Keratinocyte (primary cell): Measurements from ENCODE around the gene GPR153. TPM values are rescaled to one million over a fixed set of nuclear protein-coding genes. Genes with fewer than 3 reads are reported as not detected.

ENCODE experiments used
- DNase-seq: peaks from one replicate; pipeline ENCODE4 v3.0.0-alpha.2; 2011; ENCODE audit warnings: low read depth, missing footprints, low spot score
- FAIRE-seq: peaks from 2 replicates; lab custom pipeline; 2011; peaks lifted over from hg19 to GRCh38; lab: Jason Lieb, UNC
- H2AFZ ChIP-seq: 2 replicates; pipeline ENCODE4 v1.6.0; 2012; ENCODE audit warnings: low read length, control low read depth, inconsistent platforms; ENCODE audit not compliant: control insufficient read depth
- H3K27ac ChIP-seq: 2 replicates; pipeline ENCODE4 v1.5.1; 2011; ENCODE audit warnings: low read length; ENCODE audit not compliant: control insufficient read depth, insufficient read depth
- H3K27me3 ChIP-seq: 3 replicates; pipeline ENCODE4 v1.6.0; 2011; ENCODE audit warnings: low read length; ENCODE audit not compliant: control insufficient read depth, insufficient read depth; ENCODE audit errors: extremely low read depth
- H3K36me3 ChIP-seq, 2 experiments: 2 replicates in 1 of 2; 3 replicates in 1 of 2; pipeline ENCODE4 v1.5.1; 2011; ENCODE audit warnings: low read length in 2 of 2, mild to moderate bottlenecking in 1 of 2; ENCODE audit not compliant: control insufficient read depth in 2 of 2, insufficient read depth in 2 of 2; ENCODE audit errors: extremely low read depth in 1 of 2
- H3K4me1 ChIP-seq: 3 replicates; pipeline ENCODE4 v1.5.1; 2011; ENCODE audit warnings: low read length; ENCODE audit not compliant: control insufficient read depth, insufficient read depth; ENCODE audit errors: extremely low read depth
- H3K4me2 ChIP-seq: 3 replicates; pipeline ENCODE4 v1.6.0; 2011; ENCODE audit warnings: low read depth, low read length; ENCODE audit not compliant: control insufficient read depth, insufficient read depth; ENCODE audit errors: extremely low read depth
- H3K4me3 ChIP-seq, 3 experiments: fragments of 200-600 bp in 1 of 3; sonication (generic) in 1 of 3; 2 replicates in 2 of 3; 3 replicates in 1 of 3; pipeline ENCODE4 v1.5.1; 2011 to 2016; ENCODE audit warnings: low read length in 3 of 3, mild to moderate bottlenecking in 3 of 3, control low read depth in 2 of 3, inconsistent platforms in 1 of 3, low read depth in 1 of 3, mixed read lengths in 1 of 3, mixed run types in 1 of 3, moderate library complexity in 1 of 3; ENCODE audit not compliant: control insufficient read depth in 2 of 3, insufficient read depth in 2 of 3; ENCODE audit errors: extremely low read depth in 1 of 3
- H3K79me2 ChIP-seq: 2 replicates; pipeline ENCODE4 v1.6.0; 2012; ENCODE audit warnings: low read length; ENCODE audit not compliant: control insufficient read depth, insufficient read depth
- H3K9ac ChIP-seq: 3 replicates; pipeline ENCODE4 v1.6.0; 2011; ENCODE audit warnings: low read length; ENCODE audit not compliant: control insufficient read depth, insufficient read depth; ENCODE audit errors: extremely low read depth
- H3K9me1 ChIP-seq: 3 replicates; pipeline ENCODE4 v1.6.0; 2011; ENCODE audit warnings: low read length; ENCODE audit not compliant: control insufficient read depth, insufficient read depth; ENCODE audit errors: extremely low read depth
- H3K9me3 ChIP-seq: 2 replicates; pipeline ENCODE4 v1.5.1; 2012; ENCODE audit warnings: low read depth, low read length; ENCODE audit not compliant: control insufficient read depth
- H4K20me1 ChIP-seq: 3 replicates; pipeline ENCODE4 v1.6.0; 2011; ENCODE audit warnings: low read length; ENCODE audit not compliant: control insufficient read depth, insufficient read depth; ENCODE audit errors: extremely low read depth
- CTCF ChIP-seq, 3 experiments: IDR thresholded peaks in 1 of 3; conservative IDR thresholded peaks in 1 of 3; optimal IDR thresholded peaks in 1 of 3; 2 replicates in 2 of 3; 3 replicates in 1 of 3; pipeline versions ENCODE3 to v1.5.1; 2011; ENCODE audit warnings: low read length in 3 of 3, mild to moderate bottlenecking in 3 of 3, moderate library complexity in 2 of 3, control low read depth in 1 of 3, inconsistent platforms in 1 of 3; ENCODE audit not compliant: insufficient read depth in 2 of 3; ENCODE audit errors: extremely low read depth in 1 of 3
- EZH2 ChIP-seq: IDR thresholded peaks from one replicate; pipeline ENCODE4 v1.6.1; 2012; ENCODE audit warnings: inconsistent platforms, mild to moderate bottlenecking, low read length, moderate library complexity
- dilution Hi-C: fragments of 300-500 bp; cut with MboI; formaldehyde crosslinking; loops from one replicate; pipeline ENCODE4 v1.7.0; 2020; ENCODE audit warnings: low sequenced_read_pairs; ENCODE audit not compliant: extremely low pct_ligation_motif_present
- polyA plus RNA-seq, 5 experiments: library from polyadenylated mRNA; depleted of rRNA in 3 of 5; stranded (reverse) in 3 of 5; stranded (forward) in 1 of 5; unstranded in 1 of 5; fragments of >200 nt; gene quantifications; 1 replicate in 1 of 5; 2 replicates in 3 of 5; 3 replicates in 1 of 5; pipeline versions ENCODE4 v1.2.1 to v1.2.3, GENCODE V29; 2011 to 2012; ENCODE audit warnings: missing spikeins in 2 of 5, low read depth in 1 of 5, low replicate concordance in 1 of 5

The GPR153 gene
- polyA plus RNA-seq, 1 donor (not counting 4 experiments of a cell fraction or from before 2014, with no cell fraction given) = 7.2 TPM

- H3K9ac ChIP-seq = no peak overlapping the region
- no peaks in the 10 kb centered on the region for H3K79me2 ChIP-seq
- H3K4me3 ChIP-seq = no peak overlapping the region
- H3K27ac ChIP-seq = no peak overlapping the region
- FAIRE-seq = no peak
- no peaks in the 10 kb centered on the region for H4K20me1 ChIP-seq
- DNase-seq = no peak
- TF ChIP-seq CTCF (optimal IDR thresholded peaks at IDR 0.05 in 1 of 3, IDR thresholded peaks at IDR 0.05 in 1 of 3, conservative IDR thresholded peaks at IDR 0.05 in 1 of 3; ENCODE audit: extremely low read depth in 1 of 3, insufficient read depth in 2 of 3, low read length in 3 of 3) = no peak
- TF ChIP-seq EZH2 = no peak
- H3K9me3 ChIP-seq = no peaks in the 10 kb centered on the region
- peaks cover 14% of the 10 kb centered on the region for H3K4me1 ChIP-seq
- H3K36me3 ChIP-seq = peaks cover 5 to 31% of the 10 kb centered on the region in 2 experiments
- H3K9me1 ChIP-seq = no peaks in the 10 kb centered on the region
- H3K27me3 ChIP-seq = no peaks in the 10 kb centered on the region
- H3K4me2 ChIP-seq = no peak overlapping the region
- H2AFZ ChIP-seq = no peak overlapping the region
- dilution Hi-C loops = no loop called here
Observed at GRCh38 chr1:6274622-6275139, 13.8 kb upstream of the GPR153 start.

- H3K27me3 ChIP-seq = no peaks in the 10 kb centered on the region
- no peaks in the 10 kb centered on the region for H3K9me3 ChIP-seq
- no peak overlapping the region for H2AFZ ChIP-seq
- H3K36me3 ChIP-seq = peaks cover 5 to 31% of the 10 kb centered on the region in 2 experiments
- TF ChIP-seq CTCF (optimal IDR thresholded peaks at IDR 0.05 in 1 of 3, IDR thresholded peaks at IDR 0.05 in 1 of 3, conservative IDR thresholded peaks at IDR 0.05 in 1 of 3; ENCODE audit: extremely low read depth in 1 of 3, insufficient read depth in 2 of 3, low read length in 3 of 3) (no peak), EZH2 (no peak)
- DNase-seq = no peak
- peaks cover 14% of the 10 kb centered on the region for H3K4me1 ChIP-seq
- dilution Hi-C loops = no loop called here
- no peaks in the 10 kb centered on the region for H4K20me1 ChIP-seq
- H3K4me3 ChIP-seq = no peak overlapping the region
- H3K4me2 ChIP-seq = no peak overlapping the region
- H3K79me2 ChIP-seq = no peaks in the 10 kb centered on the region
- FAIRE-seq = no peak
- no peak overlapping the region for H3K9ac ChIP-seq
- no peak overlapping the region for H3K27ac ChIP-seq
- no peaks in the 10 kb centered on the region for H3K9me1 ChIP-seq
Observed at GRCh38 chr1:6274102-6274501, 13.2 kb upstream of the GPR153 start.
